Colon (tissue), 2 donors: ENCODE data around the gene APAF1.
"Not testable (repeated sequence)": the region's sequence is repeated elsewhere in the genome, so short reads cannot be mapped to it uniquely, and the experiment has no call there.

Experiments used
- FAIRE-seq: peaks from 2 replicates; lab custom pipeline; 2012; peaks lifted over from hg19 to GRCh38; lab: Jason Lieb, UNC
- donor health status: control.
- donor health status: control.

APAF1 gene

GRCh38 chr12:98755855-98756254 lies 110.8 kb downstream of the APAF1 start:
- FAIRE-seq, result not testable (repeated sequence)

DNA sequence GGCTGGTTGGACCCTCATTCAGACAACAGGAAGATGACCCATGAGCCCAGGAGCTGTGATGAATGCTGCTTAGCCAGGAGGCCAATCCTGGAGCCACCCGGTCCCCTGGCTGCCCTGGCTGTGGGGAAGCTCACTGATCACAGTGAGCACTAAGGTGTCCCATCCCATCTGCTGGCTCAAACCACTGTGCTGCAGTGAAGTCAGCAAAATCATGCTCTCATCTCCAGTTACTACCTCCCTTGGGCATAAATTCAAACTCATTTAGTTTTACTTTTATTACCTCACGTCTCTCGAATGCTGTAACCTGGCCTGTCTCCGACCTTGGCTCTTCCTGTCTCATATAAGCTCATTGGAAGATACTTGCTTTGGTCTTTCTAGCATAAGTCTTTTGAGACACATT lies 112.4 kb downstream of the APAF1 start:
- FAIRE-seq, result no peak

DNA sequence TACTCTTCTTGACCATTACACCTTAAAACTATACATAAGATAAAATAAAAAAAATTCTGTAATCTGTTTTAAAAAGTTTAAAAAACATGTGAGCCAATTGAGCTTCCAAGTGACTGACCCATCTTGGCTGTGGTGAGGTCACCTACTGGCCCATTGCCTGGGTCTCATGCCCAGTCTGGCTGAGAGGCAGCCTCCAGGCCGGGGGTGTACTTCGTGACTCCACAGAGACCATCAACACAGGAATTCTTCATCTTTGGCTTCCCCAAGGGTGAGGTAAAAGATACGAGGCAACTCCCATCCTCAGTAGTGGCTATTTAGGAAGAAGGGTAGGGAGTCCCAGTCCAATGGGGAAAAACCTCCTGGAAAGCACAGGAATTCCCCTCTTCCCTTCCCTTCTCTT lies 113.2 kb downstream of the APAF1 start:
- FAIRE-seq, result no peak

DNA sequence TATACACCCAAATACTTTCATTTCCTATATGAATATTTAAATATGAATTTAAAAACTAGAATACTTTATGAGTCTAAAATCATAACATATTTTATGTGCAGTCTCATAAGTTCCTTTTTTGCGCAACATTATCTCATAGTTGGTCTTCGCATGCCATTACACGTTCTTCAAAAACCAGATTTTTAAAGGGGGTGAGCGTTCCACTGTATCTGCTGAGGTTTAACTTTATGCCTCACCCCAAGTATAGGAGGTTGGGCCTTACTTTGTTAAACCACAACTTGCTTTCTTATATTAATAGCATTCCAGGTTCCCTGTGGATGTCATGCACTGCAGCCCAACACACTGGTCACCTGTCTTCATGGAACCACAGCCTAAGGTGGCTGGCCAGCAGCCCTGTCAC lies 118.6 kb downstream of the APAF1 start:
- FAIRE-seq, result no peak

DNA sequence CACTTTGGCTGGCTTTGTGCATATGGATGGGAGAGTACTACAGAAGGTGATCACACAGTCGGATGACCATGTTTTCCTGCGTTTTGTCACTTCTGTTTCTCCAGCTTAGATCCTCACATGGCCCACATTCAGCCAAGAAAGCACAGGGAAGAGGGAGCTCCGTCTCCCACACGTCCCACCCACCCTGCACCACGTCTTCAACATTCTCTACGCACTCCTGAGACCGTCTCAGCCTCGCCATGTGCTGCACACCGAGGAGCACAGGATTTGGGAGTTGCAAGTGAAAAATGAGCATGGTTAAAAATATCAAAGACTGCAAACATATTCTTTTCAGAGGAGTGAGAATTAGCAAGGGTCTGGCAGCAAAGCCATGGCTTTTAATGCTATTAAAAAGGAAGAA lies 122.2 kb downstream of the APAF1 start:
- no peak for FAIRE-seq

DNA sequence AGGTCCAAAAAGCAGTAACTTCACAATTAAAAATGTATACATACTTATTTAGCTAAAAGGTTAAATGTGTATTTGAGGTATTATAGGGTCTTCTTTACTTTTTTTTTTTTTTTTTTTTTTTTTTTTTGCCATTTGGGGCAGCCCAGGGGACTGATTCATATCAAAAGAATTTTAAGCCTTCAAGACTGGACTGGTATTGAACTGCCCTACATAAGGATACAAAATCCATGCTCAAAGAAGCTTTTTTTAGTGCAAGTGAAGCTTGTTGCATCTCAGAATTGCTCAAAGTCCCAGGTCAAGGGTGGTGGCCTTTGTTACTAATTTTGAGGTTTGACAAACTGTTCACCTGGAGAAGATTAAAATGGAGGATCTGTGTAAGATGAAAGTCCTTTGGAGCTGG lies 124.0 kb downstream of the APAF1 start:
- no peak for FAIRE-seq

DNA sequence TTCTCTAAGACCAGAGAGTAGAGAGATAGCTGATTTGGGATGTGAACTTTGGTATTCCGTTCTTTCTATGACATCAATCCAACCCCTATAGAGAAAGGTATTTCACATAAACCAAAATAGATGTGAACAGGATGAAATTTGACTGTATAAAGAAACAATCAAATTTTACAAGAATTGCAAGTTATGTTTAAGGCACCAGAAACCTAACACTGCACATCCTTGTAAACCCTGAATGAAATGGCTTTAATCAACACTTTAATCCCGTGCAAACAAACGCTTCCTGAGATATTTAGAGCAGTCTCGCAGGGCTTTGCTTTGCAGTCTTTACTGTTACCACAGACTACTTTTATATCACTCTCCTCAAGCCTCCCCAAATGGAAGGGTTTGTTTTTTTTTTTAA lies 125.1 kb downstream of the APAF1 start:
- no peak for FAIRE-seq

DNA sequence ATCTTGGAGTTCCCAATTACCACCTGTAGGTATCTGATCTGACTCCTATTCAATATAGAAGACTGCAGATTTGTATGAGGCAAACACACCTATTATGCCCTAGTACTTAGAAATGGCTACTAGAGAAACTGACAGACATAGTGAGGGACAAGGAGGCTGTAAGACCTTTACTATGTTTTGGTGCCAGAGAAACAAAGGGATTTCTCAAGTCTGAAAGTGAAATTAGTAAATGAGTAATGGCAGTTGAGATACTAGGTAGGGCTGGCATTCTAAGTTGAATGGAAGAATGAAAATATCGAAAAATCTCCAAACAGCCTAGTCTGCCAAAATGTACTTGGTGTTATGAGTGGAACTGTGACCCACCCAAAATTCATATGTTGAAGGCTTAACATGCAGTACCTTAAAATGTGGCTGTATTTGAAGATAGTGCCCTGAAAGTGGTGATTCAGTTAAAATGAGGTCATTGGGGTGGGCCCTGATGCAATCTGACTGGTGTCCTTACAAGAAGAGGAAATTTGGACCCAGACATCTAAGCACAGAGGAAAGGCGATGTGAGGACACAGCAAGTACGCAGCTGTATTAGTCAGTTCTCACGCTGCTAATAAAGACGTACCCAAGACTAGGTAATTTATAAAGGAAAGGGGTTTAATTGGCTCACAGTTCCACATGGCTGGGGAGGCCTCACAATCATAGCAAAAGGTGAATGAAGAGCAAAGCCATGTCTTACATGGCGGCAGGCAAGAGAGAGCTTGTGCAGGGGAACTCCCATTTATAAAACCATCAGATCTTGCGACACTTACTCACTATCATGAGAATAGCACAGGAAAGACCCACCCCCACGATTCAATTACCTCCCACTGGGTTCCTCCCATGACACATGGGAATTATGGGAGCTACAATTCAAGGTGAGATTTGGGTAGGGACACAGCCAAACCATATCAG lies 127.0 kb downstream of the APAF1 start:
- FAIRE-seq, result no peak

GRCh38 chr12:98772818-98773217 lies 127.7 kb downstream of the APAF1 start:
- no peak for FAIRE-seq

GRCh38 chr12:98780261-98780660 lies 135.2 kb downstream of the APAF1 start:
- no peak for FAIRE-seq

GRCh38 chr12:98783420-98783819 lies 138.3 kb downstream of the APAF1 start:
- no peak for FAIRE-seq
